Vagina (tissue), 2 donors: ENCODE measurements around the gene KNDC1. TPM values are rescaled to one million over a fixed set of nuclear protein-coding genes. Genes with fewer than 3 reads are reported as not detected.

Source experiments
- DNase-seq, 2 donors: peaks; one replicate each; pipeline ENCODE4 v3.0.0-alpha.2; 2017; ENCODE audit errors: extremely low spot score in 2 of 2
- H3K27ac ChIP-seq: fragments of 200-600 bp; sonication (generic); one replicate; pipeline ENCODE4 v1.5.1; 2019
- H3K27me3 ChIP-seq: fragments of 200-600 bp; sonication (generic); one replicate; pipeline ENCODE4 v1.5.1; 2019
- H3K36me3 ChIP-seq, 2 donors: fragments of 200-600 bp; sonication (generic); one replicate each; pipeline ENCODE4 v1.5.1; 2017 to 2019
- H3K4me1 ChIP-seq: fragments of 200-600 bp; sonication (generic); one replicate; pipeline ENCODE4 v1.5.1; 2019
- H3K4me3 ChIP-seq, 2 donors: fragments of 200-600 bp; sonication (generic); 1 replicate in 1 of 2; 2 replicates in 1 of 2; pipeline ENCODE4 v1.5.1; 2016 to 2019
- H3K9me3 ChIP-seq: fragments of 200-600 bp; sonication (generic); one replicate; pipeline ENCODE4 v1.5.1; 2019
- CTCF ChIP-seq, 3 experiments: fragments of 450-650 bp in 2 of 3; fragments of 200-600 bp in 1 of 3; sonication (generic) in 1 of 3; IDR thresholded peaks; one replicate each; pipeline ENCODE4 v1.5.1; 2017 to 2019; ENCODE audit warnings: antibody characterized with exemption in 3 of 3, mild to moderate bottlenecking in 2 of 3, moderate library complexity in 2 of 3
- POLR2A ChIP-seq, 2 donors: fragments of 450-650 bp; IDR thresholded peaks; one replicate each; pipeline ENCODE4 v1.6.1; 2017; ENCODE audit warnings: antibody characterized with exemption in 2 of 2, mild to moderate bottlenecking in 2 of 2, moderate library complexity in 2 of 2
- POLR2AphosphoS5 ChIP-seq, 2 donors: sonication (generic); formaldehyde crosslinking; IDR thresholded peaks; one replicate each; pipeline ENCODE4 v1.9.0; 2017; ENCODE audit warnings: antibody characterized with exemption in 2 of 2, mild to moderate bottlenecking in 2 of 2, low read depth in 1 of 2; ENCODE audit not compliant: insufficient read depth in 1 of 2
- intact Hi-C: fragments of 100-400 bp; cut with DNase I; formaldehyde crosslinking; loops from one replicate; pipeline ENCODE4 v1.15.1; 2023
- total RNA-seq: library from RNA; depleted of rRNA; stranded (reverse); fragments of >200 nt; gene quantifications from one replicate; pipeline ENCODE4 v1.2.3, GENCODE V29; 2016

KNDC1 gene
- total RNA-seq, 1 donor from 2014 or later, result 3.4 TPM

GRCh38 chr10:133235932-133236331 is 75.9 kb downstream of the KNDC1 start:
- peaks cover 18% of the 10 kb centered on the region for H3K27me3 ChIP-seq
- H3K4me1 ChIP-seq, result peaks cover 24% of the 10 kb centered on the region
- H3K4me3 ChIP-seq, result no peak overlapping the region
- TF ChIP-seq POLR2A (IDR thresholded peaks at IDR 0.05) (no peak), CTCF (IDR thresholded peaks at IDR 0.05) (no peak)
- intact Hi-C loops, result no loop called here
- no peaks in the 10 kb centered on the region for H3K36me3 ChIP-seq
- H3K9me3 ChIP-seq, result no peaks in the 10 kb centered on the region
- H3K27ac ChIP-seq, result no peak overlapping the region
- no peak for DNase-seq

- intact Hi-C loops, result no loop called here
These were observed 76.6 kb downstream of the KNDC1 start for GRCh38 chr10:133236401-133237240.

GRCh38 chr10:133237241-133237587 is 77.2 kb downstream of the KNDC1 start:
- peak overlapping the region in 1 of 2 donors; percentile 25 for H3K4me3 ChIP-seq
- intact Hi-C loops, result no loop called here

More at GRCh38 chr10:133236401-133237240, 76.6 kb downstream of the KNDC1 start:
- DNase-seq, result no peak
- Histone ChIP-seq H3K9me3 (no peaks in the 10 kb centered on the region), H3K36me3 (no peaks in the 10 kb centered on the region), H3K27me3 (peaks cover 18% of the 10 kb centered on the region), H3K4me1 (peaks cover 29% of the 10 kb centered on the region), H3K4me3 (peak overlapping the region; percentile 15 to 25), H3K27ac (no peak overlapping the region)
- TF ChIP-seq POLR2A (IDR thresholded peaks at IDR 0.05), result no peak
- TF ChIP-seq POLR2AphosphoS5 (IDR thresholded peaks at IDR 0.05; ENCODE audit: insufficient read depth in 1 of 2, low read depth in 1 of 2), result no peak
- no peak for TF ChIP-seq CTCF (IDR thresholded peaks at IDR 0.05)

GRCh38 chr10:133237588-133238465 is 77.8 kb downstream of the KNDC1 start, which contains the start of gene VENTX:
Gene VENTX, plus strand, starts transcription at chr10:133237855. Its CDS starts 60 bp downstream, at chr10:133237915.
- intact Hi-C loops, result no loop called here
- H3K36me3 ChIP-seq, result no peaks in the 10 kb centered on the region
- H3K27me3 ChIP-seq, result peaks cover 18% of the 10 kb centered on the region
- no peak for DNase-seq
- TF ChIP-seq CTCF (IDR thresholded peaks at IDR 0.05) (no peak), POLR2A (IDR thresholded peaks at IDR 0.05) (no peak), POLR2AphosphoS5 (IDR thresholded peaks at IDR 0.05; ENCODE audit: insufficient read depth in 1 of 2, low read depth in 1 of 2) (no peak)
- no peaks in the 10 kb centered on the region for H3K9me3 ChIP-seq
- H3K4me1 ChIP-seq, result peaks cover 29% of the 10 kb centered on the region
- no peak within 1 kb of the TSS for H3K27ac ChIP-seq
- H3K4me3 ChIP-seq, result peak within 1 kb of the TSS; percentile 15 to 25

More at GRCh38 chr10:133237241-133237587, 77.2 kb downstream of the KNDC1 start:
- no peak for DNase-seq
- H3K36me3 ChIP-seq, result no peaks in the 10 kb centered on the region
- peaks cover 29% of the 10 kb centered on the region for H3K4me1 ChIP-seq
- H3K27me3 ChIP-seq, result peaks cover 18% of the 10 kb centered on the region
- no peaks in the 10 kb centered on the region for H3K9me3 ChIP-seq
- no peak overlapping the region for H3K27ac ChIP-seq
- TF ChIP-seq POLR2A (IDR thresholded peaks at IDR 0.05) (no peak), POLR2AphosphoS5 (IDR thresholded peaks at IDR 0.05; ENCODE audit: insufficient read depth in 1 of 2, low read depth in 1 of 2) (no peak), CTCF (IDR thresholded peaks at IDR 0.05) (no peak)
